ENCODE data around the gene RPL13A.

DNA sequence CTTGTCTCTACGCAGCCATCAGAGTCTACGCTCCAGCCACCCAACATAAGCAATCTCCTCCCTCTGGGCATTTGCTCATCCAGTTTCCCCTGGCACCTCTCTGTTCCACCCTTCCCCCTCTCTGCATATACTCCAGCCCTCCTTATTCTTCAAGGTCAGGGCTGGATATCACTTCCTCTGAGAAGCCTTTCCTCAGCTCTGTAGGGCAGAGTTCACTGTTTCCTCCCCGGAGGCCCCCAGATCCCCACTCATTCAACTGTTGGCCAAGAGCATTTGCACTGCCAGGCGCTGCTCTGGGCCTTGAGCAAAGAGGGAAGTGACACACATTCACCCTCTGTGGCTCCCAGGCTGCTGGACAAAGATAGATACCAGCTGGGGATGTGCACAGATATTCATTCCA lies 28.4 kb downstream of the RPL13A start:
- no peak for TF ChIP-seq YY1 (IDR thresholded peaks at IDR 0.05; ENCODE audit: low read depth)
- TF ChIP-seq RAD21 (IDR thresholded peaks at IDR 0.05; ENCODE audit: low read depth): no peak
- TF ChIP-seq, protein P1, sequence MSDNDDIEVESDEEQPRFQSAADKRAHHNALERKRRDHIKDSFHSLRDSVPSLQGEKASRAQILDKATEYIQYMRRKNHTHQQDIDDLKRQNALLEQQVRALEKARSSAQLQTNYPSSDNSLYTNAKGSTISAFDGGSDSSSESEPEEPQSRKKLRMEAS (IDR thresholded peaks at IDR 0.05): no peak
- TF ChIP-seq EP300 (IDR thresholded peaks at IDR 0.05; ENCODE audit: borderline replicate concordance): no peak
- no peak for TF ChIP-seq TEAD4 (IDR thresholded peaks at IDR 0.05)
- TF ChIP-seq CREB1 (IDR thresholded peaks at IDR 0.05; ENCODE audit: low read depth): no peak
- TF ChIP-seq, protein P2, sequence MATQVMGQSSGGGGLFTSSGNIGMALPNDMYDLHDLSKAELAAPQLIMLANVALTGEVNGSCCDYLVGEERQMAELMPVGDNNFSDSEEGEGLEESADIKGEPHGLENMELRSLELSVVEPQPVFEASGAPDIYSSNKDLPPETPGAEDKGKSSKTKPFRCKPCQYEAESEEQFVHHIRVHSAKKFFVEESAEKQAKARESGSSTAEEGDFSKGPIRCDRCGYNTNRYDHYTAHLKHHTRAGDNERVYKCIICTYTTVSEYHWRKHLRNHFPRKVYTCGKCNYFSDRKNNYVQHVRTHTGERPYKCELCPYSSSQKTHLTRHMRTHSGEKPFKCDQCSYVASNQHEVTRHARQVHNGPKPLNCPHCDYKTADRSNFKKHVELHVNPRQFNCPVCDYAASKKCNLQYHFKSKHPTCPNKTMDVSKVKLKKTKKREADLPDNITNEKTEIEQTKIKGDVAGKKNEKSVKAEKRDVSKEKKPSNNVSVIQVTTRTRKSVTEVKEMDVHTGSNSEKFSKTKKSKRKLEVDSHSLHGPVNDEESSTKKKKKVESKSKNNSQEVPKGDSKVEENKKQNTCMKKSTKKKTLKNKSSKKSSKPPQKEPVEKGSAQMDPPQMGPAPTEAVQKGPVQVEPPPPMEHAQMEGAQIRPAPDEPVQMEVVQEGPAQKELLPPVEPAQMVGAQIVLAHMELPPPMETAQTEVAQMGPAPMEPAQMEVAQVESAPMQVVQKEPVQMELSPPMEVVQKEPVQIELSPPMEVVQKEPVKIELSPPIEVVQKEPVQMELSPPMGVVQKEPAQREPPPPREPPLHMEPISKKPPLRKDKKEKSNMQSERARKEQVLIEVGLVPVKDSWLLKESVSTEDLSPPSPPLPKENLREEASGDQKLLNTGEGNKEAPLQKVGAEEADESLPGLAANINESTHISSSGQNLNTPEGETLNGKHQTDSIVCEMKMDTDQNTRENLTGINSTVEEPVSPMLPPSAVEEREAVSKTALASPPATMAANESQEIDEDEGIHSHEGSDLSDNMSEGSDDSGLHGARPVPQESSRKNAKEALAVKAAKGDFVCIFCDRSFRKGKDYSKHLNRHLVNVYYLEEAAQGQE (IDR thresholded peaks at IDR 0.05; ENCODE audit: low read depth): no peak

All from Ishikawa (cell line).